AG08396 (cell line): ENCODE data around the gene SURF2.
"Not testable (repeated sequence)": the region's sequence is repeated elsewhere in the genome, so short reads cannot be mapped to it uniquely, and the experiment has no call there.

Experiments
- DNase-seq: peaks from one replicate; pipeline ENCODE4 v3.0.0; 2012; ENCODE audit warnings: low spot score, mixed read lengths

The SURF2 gene

GRCh38 chr9:133377280-133377679 is 20.9 kb downstream of the SURF2 start:
- DNase-seq, result not testable (repeated sequence)

- DNase-seq, result no peak
These were observed 21.4 kb downstream of the SURF2 start for GRCh38 chr9:133377721-133378216.

GRCh38 chr9:133378408-133378962 is 22.1 kb downstream of the SURF2 start:
- no peak for DNase-seq

GRCh38 chr9:133379153-133380086 is 23.1 kb downstream of the SURF2 start:
- no peak for DNase-seq

- no peak for DNase-seq
These were observed 24.4 kb downstream of the SURF2 start for GRCh38 chr9:133380734-133381133.

- DNase-seq, result no peak
These were observed 26.3 kb downstream of the SURF2 start for GRCh38 chr9:133382507-133383141.

- no peak for DNase-seq
These were observed 27.1 kb downstream of the SURF2 start for GRCh38 chr9:133383438-133383837.

GRCh38 chr9:133384736-133385321 is 28.5 kb downstream of the SURF2 start:
- no peak for DNase-seq

GRCh38 chr9:133385452-133385851 is 29.1 kb downstream of the SURF2 start:
- no peak for DNase-seq

- DNase-seq, result no peak
These were observed 30.0 kb downstream of the SURF2 start for GRCh38 chr9:133386338-133386737.

- DNase-seq, result no peak
These were observed 31.3 kb downstream of the SURF2 start for GRCh38 chr9:133387680-133388079.

- no peak for DNase-seq
These were observed 32.7 kb downstream of the SURF2 start for GRCh38 chr9:133389025-133389557.

GRCh38 chr9:133389562-133389961 is 33.2 kb downstream of the SURF2 start:
- DNase-seq, result no peak

GRCh38 chr9:133390713-133391112 is 34.4 kb downstream of the SURF2 start:
- no peak for DNase-seq

- DNase-seq, result not testable (repeated sequence)
These were observed 35.1 kb downstream of the SURF2 start for GRCh38 chr9:133391449-133391848.

- DNase-seq, result not testable (repeated sequence)
These were observed 36.0 kb downstream of the SURF2 start for GRCh38 chr9:133392308-133392707.

- DNase-seq, result no peak
These were observed 37.0 kb downstream of the SURF2 start for GRCh38 chr9:133393399-133393798.

- DNase-seq, result no peak
These were observed 38.4 kb downstream of the SURF2 start for GRCh38 chr9:133394687-133395271.

- DNase-seq, result peak; percentile 49
These were observed 40.6 kb downstream of the SURF2 start for GRCh38 chr9:133396952-133397351.

GRCh38 chr9:133397370-133397769 is 41.0 kb downstream of the SURF2 start:
- DNase-seq, result no peak

GRCh38 chr9:133397895-133398294 is 41.5 kb downstream of the SURF2 start:
- DNase-seq, result no peak

GRCh38 chr9:133400292-133400691 is 43.9 kb downstream of the SURF2 start:
- DNase-seq, result no peak
